ENCODE measurements around the gene IPCEF1.

GRCh38 chr6:154112181-154112809, 244.3 kb downstream of the IPCEF1 start:
- TF ChIP-seq CTCF (IDR thresholded peaks at IDR 0.05; ENCODE audit: extremely low read depth in 1 of 2, insufficient read depth in 1 of 2, low read depth in 1 of 2, low read length in 2 of 2), result no peak
- TF ChIP-seq POLR2AphosphoS5 (IDR thresholded peaks at IDR 0.05; ENCODE audit: insufficient read depth, low read depth, low read length), result no peak
- TF ChIP-seq JUN (IDR thresholded peaks at IDR 0.05; ENCODE audit: borderline replicate concordance, insufficient read depth, insufficient read length, low read depth), result no peak
- no peak for TF ChIP-seq POLR2A (IDR thresholded peaks at IDR 0.05; ENCODE audit: low read depth, low read length)
